OCI-LY1 (cell line): ENCODE data around the gene CCDC32.
A peak's percentile ranks its signal among the peaks of the same experiment; 100 is the strongest.

Experiments
- H2AFZ ChIP-seq: fragments of 200-600 bp; sonication (generic), shearing (Covaris generic); 2 replicates; pipeline ENCODE4 v1.6.0; 2014; ENCODE audit warnings: antibody characterized with exemption, mild to moderate bottlenecking, low read length
- H3F3A ChIP-seq: fragments of 200-600 bp; sonication (generic), shearing (Covaris generic); 2 replicates; pipeline ENCODE4 v1.6.0; 2014; ENCODE audit warnings: mild to moderate bottlenecking, antibody characterized with exemption, low read length, moderate library complexity; ENCODE audit not compliant: insufficient read depth
- H3K27ac ChIP-seq: fragments of 200-600 bp; sonication (generic); 2 replicates; pipeline ENCODE4 v1.5.1; 2014; ENCODE audit warnings: low read length, mixed run types, mild to moderate bottlenecking, low read depth; ENCODE audit not compliant: poor library complexity, severe bottlenecking
- H3K27me3 ChIP-seq: fragments of 200-600 bp; sonication (generic); 2 replicates; pipeline ENCODE4 v1.6.0; 2014; ENCODE audit warnings: antibody characterized with exemption, mild to moderate bottlenecking, low read length, moderate library complexity; ENCODE audit not compliant: insufficient read depth
- H3K36me3 ChIP-seq: fragments of 200-600 bp; sonication (generic); 2 replicates; pipeline ENCODE4 v1.6.1; 2014; ENCODE audit warnings: mild to moderate bottlenecking, antibody characterized with exemption, low read length, moderate library complexity, mixed read lengths; ENCODE audit not compliant: insufficient read depth
- H3K4me1 ChIP-seq: fragments of 200-600 bp; sonication (generic); 2 replicates; pipeline ENCODE4 v1.5.1; 2014; ENCODE audit warnings: mild to moderate bottlenecking, low read length, moderate library complexity; ENCODE audit not compliant: insufficient read depth, severe bottlenecking
- H3K4me2 ChIP-seq: fragments of 200-600 bp; sonication (generic), shearing (Covaris generic); 2 replicates; pipeline ENCODE4 v1.6.1; 2014; ENCODE audit warnings: low read length
- H3K4me3 ChIP-seq: fragments of 200-600 bp; sonication (generic); 2 replicates; pipeline ENCODE4 v1.5.1; 2014; ENCODE audit warnings: low read length, low read depth, mild to moderate bottlenecking, mixed read lengths; ENCODE audit not compliant: poor library complexity, severe bottlenecking
- H3K79me2 ChIP-seq: fragments of 200-600 bp; shearing (Covaris generic); 2 replicates; pipeline ENCODE4 v1.6.1; 2016; ENCODE audit warnings: mixed run types, low read length, mixed read lengths; ENCODE audit not compliant: insufficient read depth
- H3K9ac ChIP-seq: fragments of 200-600 bp; sonication (generic), shearing (Covaris generic); 2 replicates; pipeline ENCODE4 v1.6.1; 2014; ENCODE audit warnings: mild to moderate bottlenecking, low read length, mixed read lengths
- H3K9me2 ChIP-seq: fragments of 200-600 bp; sonication (generic), shearing (Covaris generic); 2 replicates; pipeline ENCODE4 v1.6.1; 2014; ENCODE audit warnings: low read depth, mild to moderate bottlenecking, low read length, mixed read lengths
- H3K9me3 ChIP-seq: fragments of 200-600 bp; shearing (Covaris generic); 2 replicates; pipeline ENCODE4 v1.6.1; 2014; ENCODE audit warnings: low read length, mixed read lengths
- H4K20me1 ChIP-seq: fragments of 200-600 bp; sonication (generic), shearing (Covaris generic); 2 replicates; pipeline ENCODE4 v1.6.0; 2016; ENCODE audit warnings: mild to moderate bottlenecking, low read length; ENCODE audit not compliant: insufficient read depth
- CTCF ChIP-seq: fragments of 200-600 bp; sonication (generic), shearing (Covaris generic); IDR thresholded peaks from 2 replicates; pipeline ENCODE4 v1.5.1; 2017; ENCODE audit warnings: mild to moderate bottlenecking, antibody characterized with exemption, low read length, moderate library complexity, mixed read lengths
- EZH2 ChIP-seq: fragments of 200-600 bp; sonication (generic), shearing (Covaris generic); IDR thresholded peaks from 2 replicates; pipeline ENCODE4 v1.8.0; 2017; ENCODE audit warnings: borderline replicate concordance, mixed run types, mild to moderate bottlenecking, antibody characterized with exemption, low read length, moderate library complexity, mixed read lengths

CCDC32 gene

GRCh38 chr15:40558952-40559742 is 5.7 kb downstream of the CCDC32 start:
- Histone ChIP-seq H4K20me1 (no peaks in the 10 kb centered on the region), H3K4me2 (no peak overlapping the region), H3K27me3 (no peaks in the 10 kb centered on the region), H3K9me3 (no peaks in the 10 kb centered on the region), H3K9me2 (no peaks in the 10 kb centered on the region), H2AFZ (no peak overlapping the region), H3F3A (no peaks in the 10 kb centered on the region), H3K36me3 (peaks cover 53% of the 10 kb centered on the region), H3K4me3 (no peak overlapping the region), H3K27ac (no peak overlapping the region), H3K4me1 (peaks cover 17% of the 10 kb centered on the region), H3K79me2 (no peaks in the 10 kb centered on the region), H3K9ac (no peak overlapping the region)
- no peak for TF ChIP-seq EZH2
- no peak for TF ChIP-seq CTCF

- no peaks in the 10 kb centered on the region for H3K9me2 ChIP-seq
- no peak overlapping the region for H3K9ac ChIP-seq
- no peak for TF ChIP-seq EZH2
- TF ChIP-seq CTCF = no peak
- H3K79me2 ChIP-seq = no peaks in the 10 kb centered on the region
- H3K4me3 ChIP-seq = no peak overlapping the region
- no peaks in the 10 kb centered on the region for H3F3A ChIP-seq
- H4K20me1 ChIP-seq = no peaks in the 10 kb centered on the region
- H3K36me3 ChIP-seq = peaks cover 46% of the 10 kb centered on the region
- H3K9me3 ChIP-seq = no peaks in the 10 kb centered on the region
- no peak overlapping the region for H3K27ac ChIP-seq
- peaks cover 23% of the 10 kb centered on the region for H3K4me1 ChIP-seq
- no peak overlapping the region for H3K4me2 ChIP-seq
- H2AFZ ChIP-seq = no peak overlapping the region
- H3K27me3 ChIP-seq = no peaks in the 10 kb centered on the region
Observed at GRCh38 chr15:40555876-40556275, 9.0 kb downstream of the CCDC32 start.

- peak overlapping the region; percentile 13 for H3K4me3 ChIP-seq
- H3K9me3 ChIP-seq = no peaks in the 10 kb centered on the region
- H3K27me3 ChIP-seq = no peaks in the 10 kb centered on the region
- peaks cover 31% of the 10 kb centered on the region for H3K4me1 ChIP-seq
- peaks cover 38% of the 10 kb centered on the region for H3K36me3 ChIP-seq
- H3K27ac ChIP-seq = peak overlapping the region; percentile 70
- no peaks in the 10 kb centered on the region for H3K79me2 ChIP-seq
- H3K9ac ChIP-seq = peak overlapping the region; percentile 25; the same call in 1 of the 2 replicates
- no peaks in the 10 kb centered on the region for H3F3A ChIP-seq
- no peak for TF ChIP-seq EZH2
- TF ChIP-seq CTCF = no peak
- H3K9me2 ChIP-seq = no peaks in the 10 kb centered on the region
- no peaks in the 10 kb centered on the region for H4K20me1 ChIP-seq
- peak overlapping the region; percentile 47 for H3K4me2 ChIP-seq
- H2AFZ ChIP-seq = no peak overlapping the region
Observed at GRCh38 chr15:40554161-40554525, 10.7 kb downstream of the CCDC32 start.
